Neural cell (in vitro differentiated cells): ENCODE results near the gene ARF3.

Experiments
- MXI1 ChIP-seq: fragments of 450-650 bp; conservative IDR thresholded peaks from 2 replicates; pipeline ENCODE4 v1.6.1; 2014; ENCODE audit warnings: antibody characterized with exemption, mild to moderate bottlenecking; ENCODE audit not compliant: poor library complexity, severe bottlenecking
- TAF1 ChIP-seq: IDR thresholded peaks from 2 replicates; pipeline ENCODE4 v1.6.1; 2012; ENCODE audit warnings: low read depth
- TF ChIP-seq, protein P1 (sequence below): fragments of 450-650 bp; IDR thresholded peaks from 2 replicates; pipeline ENCODE4 v1.5.1; 2014; ENCODE audit warnings: antibody characterized with exemption, mild to moderate bottlenecking, moderate library complexity; ENCODE audit not compliant: poor library complexity, severe bottlenecking

DNA sequence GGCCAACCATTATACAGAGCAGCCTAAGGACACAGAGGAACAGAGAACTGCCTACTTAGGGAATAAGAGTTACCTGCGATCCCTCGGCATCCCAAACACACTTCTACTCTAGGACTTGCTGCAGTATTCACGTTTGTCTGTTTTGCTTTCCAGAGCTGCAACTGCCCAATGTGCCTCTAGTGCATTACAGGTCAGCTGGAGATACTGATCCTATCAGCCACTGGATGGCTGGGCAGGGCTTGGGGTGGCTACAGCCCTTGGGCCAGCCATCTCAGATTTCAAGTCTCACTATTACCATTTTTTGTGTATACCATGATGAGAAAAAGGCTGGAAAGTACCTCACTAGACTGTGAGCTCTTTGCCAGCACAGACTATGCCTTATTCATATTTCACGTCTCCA, 4.6 kb downstream of the ARF3 start:
- TF ChIP-seq, protein P1, sequence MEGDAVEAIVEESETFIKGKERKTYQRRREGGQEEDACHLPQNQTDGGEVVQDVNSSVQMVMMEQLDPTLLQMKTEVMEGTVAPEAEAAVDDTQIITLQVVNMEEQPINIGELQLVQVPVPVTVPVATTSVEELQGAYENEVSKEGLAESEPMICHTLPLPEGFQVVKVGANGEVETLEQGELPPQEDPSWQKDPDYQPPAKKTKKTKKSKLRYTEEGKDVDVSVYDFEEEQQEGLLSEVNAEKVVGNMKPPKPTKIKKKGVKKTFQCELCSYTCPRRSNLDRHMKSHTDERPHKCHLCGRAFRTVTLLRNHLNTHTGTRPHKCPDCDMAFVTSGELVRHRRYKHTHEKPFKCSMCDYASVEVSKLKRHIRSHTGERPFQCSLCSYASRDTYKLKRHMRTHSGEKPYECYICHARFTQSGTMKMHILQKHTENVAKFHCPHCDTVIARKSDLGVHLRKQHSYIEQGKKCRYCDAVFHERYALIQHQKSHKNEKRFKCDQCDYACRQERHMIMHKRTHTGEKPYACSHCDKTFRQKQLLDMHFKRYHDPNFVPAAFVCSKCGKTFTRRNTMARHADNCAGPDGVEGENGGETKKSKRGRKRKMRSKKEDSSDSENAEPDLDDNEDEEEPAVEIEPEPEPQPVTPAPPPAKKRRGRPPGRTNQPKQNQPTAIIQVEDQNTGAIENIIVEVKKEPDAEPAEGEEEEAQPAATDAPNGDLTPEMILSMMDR: no peak
- TF ChIP-seq TAF1: no peak
- TF ChIP-seq MXI1: no peak
